Renal pelvis (tissue), 4 donors: ENCODE data around the gene CLMP. TPM values are rescaled to one million over a fixed set of nuclear protein-coding genes. Genes with fewer than 3 reads are reported as not detected.
A peak's percentile ranks its signal among the peaks of the same experiment; 100 is the strongest.
"Not testable (repeated sequence)": the region's sequence is repeated elsewhere in the genome, so short reads cannot be mapped to it uniquely, and the experiment has no call there.

Source experiments
- DNase-seq: peaks from one replicate; pipeline ENCODE4 v3.0.0-alpha.2; 2013
- polyA plus RNA-seq, 3 donors: library from polyadenylated mRNA; unstranded; fragments of 120-200 nt; gene quantifications; one replicate each; pipeline ENCODE4 v1.2.1, GENCODE V29; 2013; ENCODE audit not compliant: insufficient read length in 3 of 3

CLMP gene
- polyA plus RNA-seq, 3 donors: 26.1 to 30.7 (median 27.2) TPM

DNA sequence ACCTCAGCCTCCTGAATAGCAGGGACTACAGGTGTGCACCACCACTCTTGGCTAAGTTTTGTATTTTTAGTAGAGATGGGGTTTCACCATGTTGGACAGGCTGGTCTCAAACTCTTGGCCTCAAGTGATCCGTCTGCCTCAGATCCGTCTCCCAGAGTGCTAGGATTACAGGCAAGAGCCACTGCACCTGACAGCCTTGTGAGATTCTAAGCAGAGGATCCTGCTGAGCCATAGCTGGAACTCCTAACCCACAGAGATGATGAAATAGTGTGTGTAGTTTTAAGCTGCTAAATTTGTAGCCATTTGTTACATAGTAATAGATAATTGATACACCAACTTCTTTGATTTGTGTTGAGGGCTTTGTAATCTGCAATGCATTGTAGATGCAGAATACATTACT is 51.1 kb downstream of the CLMP start:
- no peak for DNase-seq

DNA sequence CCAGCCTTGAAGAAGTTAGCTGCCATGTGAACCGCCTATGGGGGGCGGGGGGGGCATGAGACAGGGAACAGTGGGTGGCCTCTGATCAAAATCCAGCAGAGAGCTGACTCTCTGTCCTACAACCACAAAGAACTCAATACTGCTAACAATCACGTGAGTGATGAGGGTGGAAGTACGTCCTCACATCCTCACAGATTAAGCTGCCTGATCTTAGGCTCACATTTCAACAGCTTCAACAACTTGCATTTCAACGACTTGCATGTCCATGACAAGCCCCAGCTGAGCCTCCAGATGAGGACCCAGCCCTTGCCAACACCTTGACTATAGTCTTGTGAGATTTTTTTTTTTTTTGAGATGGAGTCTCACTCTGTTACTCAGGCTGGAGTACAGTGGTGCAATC is 51.6 kb downstream of the CLMP start:
- DNase-seq: no peak

DNA sequence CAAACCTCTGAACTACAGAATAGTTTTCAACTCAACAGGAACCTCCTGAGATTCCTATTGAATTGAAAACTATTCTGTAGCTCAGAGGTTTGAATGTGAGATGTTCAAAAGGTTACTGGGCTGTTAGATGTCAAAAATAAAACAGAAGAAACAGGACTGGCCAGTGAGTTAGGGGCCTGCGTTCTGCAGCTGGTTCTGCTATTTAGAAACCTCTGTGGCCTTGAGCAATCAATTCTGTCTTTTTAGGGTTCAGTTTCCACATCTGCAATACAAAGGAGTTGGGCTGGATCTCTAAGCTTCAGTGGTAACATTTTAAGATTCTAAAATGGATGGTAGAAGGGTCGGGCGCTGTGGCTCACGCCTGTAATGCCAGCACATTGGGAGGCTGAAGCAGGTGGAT is 55.8 kb downstream of the CLMP start:
- DNase-seq: no peak

GRCh38 chr11:123137431-123138224 is 57.4 kb downstream of the CLMP start:
- peak; percentile 87 for DNase-seq

DNA sequence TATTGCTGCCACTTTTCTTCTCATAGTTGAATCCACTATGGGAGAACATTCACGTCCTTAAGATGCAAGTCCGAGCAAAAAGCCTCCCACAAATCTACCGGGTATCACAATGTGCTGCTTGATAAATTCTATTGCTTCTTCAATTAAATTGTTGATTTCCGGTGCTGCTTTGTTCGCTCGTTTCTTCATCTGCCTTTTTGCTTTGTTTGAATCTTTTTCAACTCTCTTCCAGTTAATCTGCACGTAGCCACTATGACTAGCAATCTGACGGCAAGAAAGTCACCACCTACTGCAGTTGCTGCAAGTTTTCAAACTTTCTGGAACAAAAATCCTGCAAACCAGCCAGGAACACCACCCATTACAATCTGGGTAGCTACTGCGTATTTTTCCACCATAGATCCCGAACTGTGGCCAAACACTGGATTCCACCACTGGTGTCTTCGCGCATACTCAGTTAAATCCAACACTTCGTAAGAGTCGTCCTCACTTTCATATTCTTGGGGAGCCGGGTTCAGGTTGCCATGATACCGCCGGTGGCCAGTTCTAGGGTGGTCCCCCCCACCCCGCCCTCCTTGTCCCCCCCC is 59.1 kb downstream of the CLMP start:
- DNase-seq: no peak

- DNase-seq: no peak
Measured at GRCh38 chr11:123132881-123133280, 62.2 kb downstream of the CLMP start.

DNA sequence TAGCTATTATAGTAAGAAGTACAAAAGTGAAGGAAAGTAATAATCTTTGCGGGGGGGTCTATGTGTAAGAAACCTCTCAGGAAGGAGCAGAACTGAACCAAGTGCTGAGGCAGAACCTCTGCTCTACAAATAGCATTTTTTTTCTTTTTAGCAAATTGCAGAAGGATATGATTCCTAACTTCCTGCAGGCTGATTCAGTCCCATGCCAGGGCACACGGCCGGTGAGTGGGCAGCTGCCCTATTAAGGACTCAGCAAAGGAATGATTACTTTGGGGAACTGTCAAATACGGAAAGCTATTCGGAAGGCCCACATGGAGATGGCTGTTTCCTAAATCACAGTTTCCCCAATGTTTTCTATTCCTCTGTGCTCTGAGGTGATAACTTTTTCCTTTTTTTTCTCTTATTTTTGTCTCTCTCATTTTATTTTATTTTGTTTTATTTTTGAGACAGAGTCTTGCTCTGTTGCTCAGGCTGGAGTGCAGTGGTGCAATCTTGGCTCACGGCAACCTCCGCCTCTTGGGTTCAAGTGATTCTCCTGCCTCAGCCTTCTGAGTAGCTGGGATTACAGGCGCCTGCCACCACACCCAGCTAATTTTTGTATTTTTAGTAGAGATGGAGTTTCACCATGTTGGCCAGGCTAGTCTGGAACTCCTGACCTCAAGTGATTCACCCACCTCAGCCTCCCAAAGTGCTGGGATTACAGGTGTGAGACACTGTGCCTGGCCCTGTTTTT is 62.8 kb downstream of the CLMP start:
- DNase-seq: not testable (repeated sequence)

- no peak for DNase-seq
Measured at GRCh38 chr11:123129920-123130319, 65.1 kb downstream of the CLMP start.

DNA sequence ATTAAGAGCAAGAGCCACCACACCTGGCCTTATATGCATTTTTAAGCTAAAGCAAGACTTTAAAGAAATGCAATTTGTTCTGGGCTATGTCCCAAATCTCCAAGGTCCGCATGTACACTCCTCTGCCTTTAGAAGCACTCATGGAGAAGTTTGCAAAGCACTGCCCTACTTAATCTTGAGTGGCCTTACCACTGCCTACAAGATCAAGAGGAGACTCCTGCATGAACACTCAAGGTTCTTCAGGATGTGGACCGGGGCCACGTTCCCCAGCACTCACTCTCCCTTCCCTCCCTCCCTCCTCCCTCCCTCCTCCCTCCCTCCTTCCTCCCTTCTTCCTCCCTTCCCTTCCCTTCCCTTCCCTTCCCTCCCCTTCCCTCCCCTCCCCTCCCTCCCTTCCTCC is 69.9 kb downstream of the CLMP start:
- no peak for DNase-seq

- DNase-seq: no peak
Measured at GRCh38 chr11:123122852-123123251, 72.2 kb downstream of the CLMP start.

DNA sequence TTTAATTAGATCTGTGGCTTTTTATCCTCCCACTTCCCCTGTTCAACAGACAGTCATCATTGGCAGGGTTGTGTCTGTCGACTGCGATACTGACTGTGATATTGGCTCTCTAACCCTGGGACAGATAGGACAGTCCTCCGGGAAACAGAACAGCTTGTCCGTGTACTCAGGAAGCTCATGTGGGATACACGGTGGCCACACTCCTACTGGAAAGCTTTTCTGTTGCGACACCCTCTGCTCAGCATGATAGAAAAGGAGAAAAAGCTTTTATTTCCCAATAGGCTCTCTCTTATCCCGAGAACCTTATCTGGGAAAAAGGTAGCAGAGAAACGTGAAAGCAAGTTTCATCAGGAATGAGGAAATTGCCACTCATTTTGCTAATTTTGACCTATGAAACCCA is 72.7 kb downstream of the CLMP start:
- no peak for DNase-seq

- DNase-seq: no peak
Measured at GRCh38 chr11:123116486-123116885, 78.6 kb downstream of the CLMP start.

DNA sequence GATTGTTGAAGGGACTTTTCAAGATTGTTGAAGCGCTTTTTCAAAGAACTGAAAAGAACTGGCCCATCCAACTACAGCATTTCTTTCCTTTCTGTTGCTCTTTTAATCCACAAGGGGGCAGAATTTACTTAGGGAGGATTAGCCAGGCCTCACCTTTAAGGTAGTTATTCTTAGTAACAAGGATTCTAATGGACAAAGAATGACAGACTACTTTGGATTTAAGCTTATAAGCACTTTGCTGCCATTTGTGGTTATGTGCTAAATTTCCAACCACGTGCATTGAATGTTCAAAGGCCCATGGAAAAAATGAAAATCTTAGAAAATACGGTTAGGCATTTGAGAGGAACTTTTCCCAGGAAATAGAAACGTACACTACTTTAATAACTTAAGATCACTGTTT is 83.6 kb downstream of the CLMP start:
- DNase-seq: no peak

DNA sequence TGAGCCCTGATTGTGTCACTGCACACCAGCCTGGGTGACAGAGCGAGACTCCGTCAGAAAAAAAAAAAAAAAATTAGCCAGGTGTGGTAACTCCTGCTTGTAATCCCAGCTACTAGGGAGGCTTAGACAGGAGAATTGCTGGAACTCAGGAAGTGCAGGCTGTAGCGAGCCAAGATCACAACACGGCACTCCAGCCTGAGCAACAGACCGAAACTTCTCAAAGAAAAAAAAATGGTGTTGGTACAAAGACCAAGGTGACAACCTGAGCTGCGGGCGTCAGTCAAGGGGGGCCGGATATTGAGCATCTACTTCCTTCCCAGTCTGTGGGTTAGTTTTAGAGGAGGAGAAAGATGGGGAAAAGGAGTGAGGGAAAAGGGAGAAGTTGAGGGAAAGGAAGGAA is 84.7 kb downstream of the CLMP start:
- no peak for DNase-seq

GRCh38 chr11:123107945-123108495 is 87.0 kb downstream of the CLMP start:
- no peak for DNase-seq

DNA sequence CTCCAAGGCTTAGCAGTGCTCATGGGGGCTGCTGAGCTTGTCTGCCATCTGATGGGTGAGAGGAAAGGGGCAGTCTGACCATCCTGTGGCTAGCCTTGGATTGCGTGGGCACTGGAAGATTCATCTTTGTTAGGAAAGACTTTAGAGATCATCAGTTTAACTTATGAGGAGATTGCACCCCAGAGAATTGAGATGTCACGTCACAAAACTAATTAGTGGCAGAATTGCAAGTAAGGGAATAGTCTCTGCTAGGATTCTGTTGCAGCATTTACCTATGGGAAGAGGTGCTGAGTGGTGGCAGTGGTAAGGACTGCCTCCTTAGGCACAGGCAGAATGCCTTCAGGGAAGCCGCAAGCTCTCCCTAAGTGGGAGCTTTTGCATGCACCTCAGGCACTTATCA is 90.4 kb downstream of the CLMP start:
- no peak for DNase-seq

- DNase-seq: peak; percentile 81
Measured at GRCh38 chr11:123103326-123103980, 91.6 kb downstream of the CLMP start.

DNA sequence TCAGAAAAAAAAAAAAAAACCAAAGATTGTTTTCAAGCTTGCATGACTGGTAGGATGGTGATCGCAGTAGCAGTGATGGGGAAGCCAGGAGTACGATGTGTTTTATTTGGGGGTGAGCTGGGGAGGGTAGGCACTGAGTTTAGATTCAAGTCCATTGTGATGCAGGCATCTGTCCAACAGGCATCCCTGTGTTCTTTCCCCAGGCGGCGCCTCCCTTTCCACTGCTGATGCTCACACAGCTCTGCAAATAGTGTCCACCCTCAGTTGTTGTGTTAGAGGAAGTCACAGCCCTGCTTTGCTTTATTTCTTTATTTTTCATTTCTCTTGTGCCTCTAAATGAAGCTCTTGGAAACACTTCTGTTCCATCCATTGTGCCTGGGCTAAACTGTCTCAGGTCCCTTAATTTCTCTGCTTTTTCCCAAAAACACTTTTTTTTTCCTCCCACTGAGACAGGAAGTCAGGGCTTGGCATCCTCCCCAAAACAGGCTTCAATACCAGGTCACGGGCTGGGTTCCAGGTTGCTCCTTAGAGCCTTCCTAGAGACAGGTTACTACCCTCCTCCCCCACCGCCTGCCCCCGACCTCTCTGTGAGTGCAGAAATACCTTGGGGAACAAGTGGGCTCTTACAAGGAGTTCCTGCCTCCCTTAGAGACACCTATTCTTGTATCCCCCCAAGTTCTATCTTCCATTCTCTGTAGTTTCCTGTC is 94.5 kb downstream of the CLMP start:
- no peak for DNase-seq

DNA sequence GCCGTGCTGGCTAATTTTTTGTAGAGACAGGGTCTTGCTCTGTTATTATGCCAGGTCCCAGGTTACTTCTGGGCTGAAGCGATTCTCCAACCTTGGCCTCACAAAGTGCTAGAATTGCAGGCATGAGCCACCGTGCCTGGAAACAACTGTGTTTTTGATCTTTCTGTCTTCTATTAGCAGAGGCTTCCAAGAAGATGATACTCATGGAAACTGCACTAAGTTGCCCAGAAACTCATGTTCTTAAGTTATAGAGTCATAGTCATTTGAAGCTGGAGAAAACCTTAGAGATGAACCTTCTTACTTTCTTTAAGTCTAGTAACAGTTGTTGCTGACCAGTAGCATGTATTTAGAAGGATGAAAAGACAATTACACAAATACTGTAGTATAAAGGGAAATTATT is 96.1 kb downstream of the CLMP start:
- no peak for DNase-seq

DNA sequence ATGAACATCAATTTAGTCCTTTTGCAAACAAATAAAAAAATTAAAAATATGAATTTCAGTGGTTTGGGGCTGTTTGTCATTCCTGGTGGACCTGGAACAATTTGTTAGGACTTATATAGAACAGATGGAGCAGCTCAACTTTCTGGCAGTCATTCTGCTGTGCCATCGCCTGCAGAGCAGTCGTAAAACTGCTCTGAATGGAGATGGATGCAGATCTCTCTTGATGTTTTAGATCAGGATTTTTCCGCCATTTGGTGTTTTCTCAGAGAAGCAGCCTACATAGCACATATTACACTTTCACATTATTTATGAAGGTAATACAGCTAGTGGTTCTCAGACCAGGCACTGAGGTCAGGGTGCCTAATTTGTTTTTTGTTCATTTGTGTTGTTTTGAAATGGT is 101.3 kb downstream of the CLMP start:
- no peak for DNase-seq

DNA sequence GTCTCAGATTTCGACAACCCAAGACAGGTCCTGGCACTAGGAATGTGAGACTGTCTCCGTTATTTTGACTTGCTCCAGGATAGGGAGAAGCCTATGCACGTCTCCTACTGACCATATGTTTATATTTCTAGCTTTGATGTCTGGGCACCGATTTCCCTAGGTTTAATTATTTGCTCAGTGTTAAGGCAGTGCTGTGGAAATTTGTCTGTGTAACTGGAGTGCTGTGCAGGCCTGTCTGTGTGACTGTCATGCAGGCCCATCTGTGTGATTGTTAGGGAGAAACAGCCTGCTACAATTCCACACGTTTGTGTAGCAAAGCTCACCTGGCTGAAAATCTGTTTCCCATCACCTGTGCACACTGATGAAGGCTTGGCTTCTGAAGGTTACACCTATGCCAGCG is 103.5 kb downstream of the CLMP start:
- no peak for DNase-seq

- DNase-seq: not testable (repeated sequence)
Measured at GRCh38 chr11:123090168-123090567, 104.9 kb downstream of the CLMP start.
